ENCODE measurements around the gene RELB.

RELB gene

DNA sequence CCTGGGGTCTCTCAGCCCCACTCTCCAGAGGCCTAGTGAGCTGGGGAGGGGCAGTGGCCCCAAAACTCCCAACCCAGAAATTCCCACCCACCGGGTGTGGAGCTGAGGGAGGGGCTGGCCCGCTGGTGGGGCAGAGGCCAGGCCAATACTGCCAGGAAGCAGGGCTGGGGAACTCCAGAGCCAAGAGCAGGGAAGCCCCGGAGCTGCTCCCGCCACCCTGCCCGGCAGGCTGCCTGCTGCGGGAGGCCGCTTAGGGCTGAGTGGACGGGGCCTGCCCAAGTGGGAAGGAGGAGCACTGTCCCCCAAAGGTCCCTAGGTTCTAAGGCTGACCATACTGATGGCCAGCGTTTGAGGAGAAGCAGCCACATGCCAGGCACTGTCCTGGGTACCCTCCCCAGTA, 13.0 kb upstream of the RELB start:
- no peak for DNase-seq (ENCODE audit: low spot score)
- TF ChIP-seq, protein P1, sequence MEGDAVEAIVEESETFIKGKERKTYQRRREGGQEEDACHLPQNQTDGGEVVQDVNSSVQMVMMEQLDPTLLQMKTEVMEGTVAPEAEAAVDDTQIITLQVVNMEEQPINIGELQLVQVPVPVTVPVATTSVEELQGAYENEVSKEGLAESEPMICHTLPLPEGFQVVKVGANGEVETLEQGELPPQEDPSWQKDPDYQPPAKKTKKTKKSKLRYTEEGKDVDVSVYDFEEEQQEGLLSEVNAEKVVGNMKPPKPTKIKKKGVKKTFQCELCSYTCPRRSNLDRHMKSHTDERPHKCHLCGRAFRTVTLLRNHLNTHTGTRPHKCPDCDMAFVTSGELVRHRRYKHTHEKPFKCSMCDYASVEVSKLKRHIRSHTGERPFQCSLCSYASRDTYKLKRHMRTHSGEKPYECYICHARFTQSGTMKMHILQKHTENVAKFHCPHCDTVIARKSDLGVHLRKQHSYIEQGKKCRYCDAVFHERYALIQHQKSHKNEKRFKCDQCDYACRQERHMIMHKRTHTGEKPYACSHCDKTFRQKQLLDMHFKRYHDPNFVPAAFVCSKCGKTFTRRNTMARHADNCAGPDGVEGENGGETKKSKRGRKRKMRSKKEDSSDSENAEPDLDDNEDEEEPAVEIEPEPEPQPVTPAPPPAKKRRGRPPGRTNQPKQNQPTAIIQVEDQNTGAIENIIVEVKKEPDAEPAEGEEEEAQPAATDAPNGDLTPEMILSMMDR (IDR thresholded peaks at IDR 0.05; ENCODE audit: extremely low read depth, missing control alignments) = no peak

DNA sequence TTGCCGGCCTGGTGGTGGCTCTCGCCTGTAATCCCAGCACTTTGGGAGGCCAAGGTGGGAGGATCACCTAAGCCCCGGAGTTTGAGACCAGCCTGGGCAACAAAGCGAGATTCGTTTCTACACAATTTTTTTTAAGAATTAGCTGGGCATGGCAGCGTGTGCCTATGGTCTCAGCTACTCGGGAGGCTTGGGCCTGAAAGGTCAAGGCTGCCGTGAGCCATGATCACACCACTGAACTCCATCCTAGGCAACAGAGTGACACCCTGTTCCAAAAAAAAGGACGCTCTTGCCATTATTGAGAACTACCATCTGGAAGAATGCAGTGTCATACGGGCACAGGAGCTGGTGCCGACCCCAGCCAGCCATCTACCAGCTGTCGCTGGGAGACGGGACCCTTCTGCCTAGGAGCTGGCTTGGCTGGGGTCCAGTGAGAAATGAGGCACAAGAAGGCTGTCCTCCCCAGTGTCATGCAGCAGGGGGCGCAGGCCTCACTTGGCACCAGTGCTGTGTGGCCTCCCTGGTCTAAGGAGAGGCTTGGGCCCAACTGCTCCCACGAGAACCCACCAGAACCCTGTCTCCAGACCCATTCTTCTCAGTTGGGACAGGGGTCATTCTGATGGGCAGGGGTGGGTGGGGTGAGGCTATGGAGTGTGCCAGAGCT, 12.2 kb upstream of the RELB start:
- TF ChIP-seq, protein P1 (IDR thresholded peaks at IDR 0.05; ENCODE audit: extremely low read depth, missing control alignments) = peak; percentile 69
- DNase-seq (ENCODE audit: low spot score) = peak; percentile 89

DNA sequence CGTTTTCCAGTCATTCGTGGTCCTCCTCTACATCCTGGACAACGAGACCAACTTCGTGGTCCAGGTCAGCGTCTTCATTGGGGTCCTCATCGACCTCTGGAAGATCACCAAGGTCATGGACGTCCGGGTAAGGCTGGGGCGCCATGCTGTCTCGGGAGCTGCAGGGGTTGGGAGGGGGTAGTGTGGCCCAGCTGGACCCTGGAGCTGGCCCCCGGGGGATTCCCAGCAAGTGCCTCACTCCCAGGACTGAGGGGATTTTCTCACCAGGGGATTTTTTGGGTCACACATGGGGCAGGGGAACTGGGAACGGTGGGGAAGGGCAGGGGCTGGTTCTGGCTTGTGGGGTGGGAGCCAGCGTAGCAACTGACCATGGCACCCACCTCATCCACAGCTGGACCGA, 10.8 kb upstream of the RELB start:
- TF ChIP-seq, protein P1 (IDR thresholded peaks at IDR 0.05; ENCODE audit: extremely low read depth, missing control alignments) = no peak
- no peak for DNase-seq (ENCODE audit: low spot score)

DNA sequence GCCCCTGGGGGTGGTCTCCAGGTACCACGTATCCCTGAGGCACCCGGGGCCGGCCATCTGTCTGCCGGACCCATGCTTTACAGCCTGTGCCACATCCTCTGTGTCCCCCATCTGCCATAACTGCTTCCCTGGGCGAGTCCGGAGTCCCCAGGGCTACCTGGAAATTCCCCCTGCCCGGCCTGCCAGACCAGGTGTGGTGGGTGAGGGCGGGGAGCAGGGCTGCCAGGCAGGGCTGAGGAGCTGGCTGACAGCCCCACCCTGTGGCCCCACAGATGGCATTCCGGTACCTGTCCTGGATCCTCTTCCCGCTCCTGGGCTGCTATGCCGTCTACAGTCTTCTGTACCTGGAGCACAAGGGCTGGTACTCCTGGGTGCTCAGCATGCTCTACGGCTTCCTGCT, 10.3 kb upstream of the RELB start:
- no peak for DNase-seq (ENCODE audit: low spot score)
- TF ChIP-seq, protein P1 (IDR thresholded peaks at IDR 0.05; ENCODE audit: extremely low read depth, missing control alignments) = no peak

DNA sequence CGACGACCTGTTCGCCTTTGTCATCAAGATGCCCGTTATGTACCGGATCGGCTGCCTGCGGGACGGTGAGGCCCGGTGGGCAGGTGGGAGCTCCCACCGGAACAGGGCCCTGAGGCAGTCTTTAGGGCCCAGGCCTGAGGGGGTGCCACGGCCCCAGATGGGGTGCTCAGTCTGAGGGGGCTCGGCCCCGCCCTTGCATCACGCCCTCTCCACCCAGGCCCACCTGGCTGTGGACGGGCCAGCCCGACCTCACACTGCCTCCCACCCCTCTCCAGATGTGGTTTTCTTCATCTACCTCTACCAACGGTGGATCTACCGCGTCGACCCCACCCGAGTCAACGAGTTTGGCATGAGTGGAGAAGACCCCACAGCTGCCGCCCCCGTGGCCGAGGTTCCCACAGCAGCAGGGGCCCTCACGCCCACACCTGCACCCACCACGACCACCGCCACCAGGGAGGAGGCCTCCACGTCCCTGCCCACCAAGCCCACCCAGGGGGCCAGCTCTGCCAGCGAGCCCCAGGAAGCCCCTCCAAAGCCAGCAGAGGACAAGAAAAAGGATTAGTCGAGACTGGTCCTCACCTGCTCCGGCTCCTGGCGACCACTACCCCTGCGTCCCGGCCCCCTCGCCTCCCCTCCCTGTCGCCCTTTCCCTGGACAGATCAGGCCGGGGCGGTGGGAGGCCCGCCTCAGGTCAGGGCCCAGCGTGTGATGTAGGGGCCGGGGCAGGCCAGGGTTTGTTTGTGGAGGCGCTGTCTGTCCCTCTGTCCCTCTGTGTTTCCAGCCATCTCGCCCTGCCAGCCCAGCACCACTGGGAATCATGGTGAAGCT, 8.7 kb upstream of the RELB start:
- TF ChIP-seq, protein P1 (IDR thresholded peaks at IDR 0.05; ENCODE audit: extremely low read depth, missing control alignments) = no peak
- no peak for DNase-seq (ENCODE audit: low spot score)

DNA sequence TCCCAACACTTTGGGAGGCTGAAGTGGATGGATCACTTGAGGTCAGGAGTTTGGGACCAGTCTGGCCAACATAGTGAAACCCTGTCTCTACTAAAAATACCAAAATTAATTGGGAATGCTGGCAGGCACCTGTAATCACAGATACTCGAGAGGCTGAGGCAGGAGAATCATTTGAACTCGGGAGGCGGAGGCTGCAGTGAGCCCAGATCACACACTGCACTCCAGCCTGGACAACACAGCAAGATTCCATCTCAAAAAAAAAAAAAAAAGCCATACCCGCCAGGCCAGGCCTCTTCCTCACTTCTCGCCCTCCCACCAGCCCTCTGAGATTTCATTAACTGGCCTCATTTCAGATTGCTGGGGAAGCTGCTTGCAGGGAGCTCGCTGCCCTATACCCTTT, 7.7 kb upstream of the RELB start:
- DNase-seq (ENCODE audit: low spot score) = no peak
- TF ChIP-seq, protein P1 (IDR thresholded peaks at IDR 0.05; ENCODE audit: extremely low read depth, missing control alignments) = no peak

DNA sequence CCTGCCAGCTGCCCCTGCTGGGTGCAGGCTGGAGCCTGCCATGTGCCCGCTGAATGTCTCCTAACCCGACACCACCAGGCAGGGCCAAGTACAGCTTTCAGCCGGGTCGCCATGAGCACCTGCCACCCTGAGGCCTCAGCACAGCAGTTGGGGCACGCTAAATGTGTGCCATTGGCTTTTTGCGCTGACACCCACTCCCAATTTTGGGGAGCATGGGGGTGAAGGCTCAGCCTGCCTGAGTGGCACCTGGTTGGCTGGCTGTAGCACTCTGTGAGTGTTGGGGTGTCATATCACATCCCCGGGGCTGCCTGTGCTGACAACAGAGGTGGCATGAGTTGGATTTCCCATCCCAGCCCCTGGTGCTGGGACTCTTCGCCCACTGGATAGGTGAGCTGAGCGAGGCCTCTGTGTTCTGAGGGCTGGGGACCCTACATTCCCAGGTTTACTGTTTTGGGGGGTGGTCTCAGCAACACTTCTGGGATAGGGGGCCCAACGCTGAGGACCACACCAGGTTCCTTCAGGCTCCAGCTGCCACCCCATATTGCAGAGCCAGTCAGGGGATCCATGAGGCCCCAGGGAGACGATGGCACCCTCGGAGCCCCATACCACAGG, 7.2 kb upstream of the RELB start:
- TF ChIP-seq, protein P1 (IDR thresholded peaks at IDR 0.05; ENCODE audit: extremely low read depth, missing control alignments) = no peak

More for the DNA sequence above, 7.2 kb upstream of the RELB start:
- DNase-seq (ENCODE audit: low spot score) = no peak
